Keratinocyte (primary cell): Measurements from ENCODE around the gene DIAPH2.

Source experiments
- EZH2 ChIP-seq: IDR thresholded peaks from one replicate; pipeline ENCODE4 v1.6.1; 2012; ENCODE audit warnings: inconsistent platforms, mild to moderate bottlenecking, low read length, moderate library complexity
- TF ChIP-seq, protein P1 (sequence below), 3 experiments: IDR thresholded peaks in 1 of 3; conservative IDR thresholded peaks in 1 of 3; optimal IDR thresholded peaks in 1 of 3; 2 replicates in 2 of 3; 3 replicates in 1 of 3; pipeline versions ENCODE3 to v1.5.1; 2011; ENCODE audit warnings: low read length in 3 of 3, mild to moderate bottlenecking in 3 of 3, moderate library complexity in 2 of 3, control low read depth in 1 of 3, inconsistent platforms in 1 of 3; ENCODE audit not compliant: insufficient read depth in 2 of 3; ENCODE audit errors: extremely low read depth in 1 of 3

DNA sequence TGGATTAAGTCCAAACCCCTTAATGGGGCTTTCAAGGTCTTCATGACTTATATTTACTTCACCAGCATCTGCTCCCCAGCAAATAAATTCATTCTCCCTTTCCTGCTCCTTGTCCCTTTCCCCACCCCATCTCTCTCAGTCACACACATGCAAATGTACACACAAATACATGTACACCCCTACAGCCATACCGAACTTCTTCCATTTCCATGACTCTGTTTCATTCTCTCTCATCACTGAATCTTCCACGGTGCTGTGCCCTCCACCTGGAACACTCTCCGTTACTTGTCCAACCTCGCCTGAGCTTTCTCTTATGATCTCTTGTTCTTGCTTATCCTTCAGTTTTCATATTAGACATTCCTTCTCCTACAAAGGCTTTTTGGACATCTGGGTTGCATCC, 177.0 kb downstream of the DIAPH2 start:
- TF ChIP-seq, protein P1, sequence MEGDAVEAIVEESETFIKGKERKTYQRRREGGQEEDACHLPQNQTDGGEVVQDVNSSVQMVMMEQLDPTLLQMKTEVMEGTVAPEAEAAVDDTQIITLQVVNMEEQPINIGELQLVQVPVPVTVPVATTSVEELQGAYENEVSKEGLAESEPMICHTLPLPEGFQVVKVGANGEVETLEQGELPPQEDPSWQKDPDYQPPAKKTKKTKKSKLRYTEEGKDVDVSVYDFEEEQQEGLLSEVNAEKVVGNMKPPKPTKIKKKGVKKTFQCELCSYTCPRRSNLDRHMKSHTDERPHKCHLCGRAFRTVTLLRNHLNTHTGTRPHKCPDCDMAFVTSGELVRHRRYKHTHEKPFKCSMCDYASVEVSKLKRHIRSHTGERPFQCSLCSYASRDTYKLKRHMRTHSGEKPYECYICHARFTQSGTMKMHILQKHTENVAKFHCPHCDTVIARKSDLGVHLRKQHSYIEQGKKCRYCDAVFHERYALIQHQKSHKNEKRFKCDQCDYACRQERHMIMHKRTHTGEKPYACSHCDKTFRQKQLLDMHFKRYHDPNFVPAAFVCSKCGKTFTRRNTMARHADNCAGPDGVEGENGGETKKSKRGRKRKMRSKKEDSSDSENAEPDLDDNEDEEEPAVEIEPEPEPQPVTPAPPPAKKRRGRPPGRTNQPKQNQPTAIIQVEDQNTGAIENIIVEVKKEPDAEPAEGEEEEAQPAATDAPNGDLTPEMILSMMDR (optimal IDR thresholded peaks at IDR 0.05 in 1 of 3, IDR thresholded peaks at IDR 0.05 in 1 of 3, conservative IDR thresholded peaks at IDR 0.05 in 1 of 3; ENCODE audit: extremely low read depth in 1 of 3, insufficient read depth in 2 of 3, low read length in 3 of 3): no peak
- no peak for TF ChIP-seq EZH2
